Measurements from ENCODE around the gene E2F7.

E2F7 gene

GRCh38 chr12:77062846-77063461 is 2.4 kb downstream of the E2F7 start:
- no peak for DNase-seq

GRCh38 chr12:77062396-77062795 is 3.0 kb downstream of the E2F7 start:
- DNase-seq, result no peak

GRCh38 chr12:77060883-77061240 is 4.5 kb downstream of the E2F7 start:
- no peak for DNase-seq

- peak; percentile 8 to 12 for DNase-seq
These were observed 5.1 kb downstream of the E2F7 start for GRCh38 chr12:77060136-77060882.

GRCh38 chr12:77058740-77059139 is 6.6 kb downstream of the E2F7 start:
- no peak for DNase-seq

- DNase-seq, result no peak
These were observed 10.5 kb downstream of the E2F7 start for GRCh38 chr12:77054851-77055250.

GRCh38 chr12:77053259-77053658 is 12.1 kb downstream of the E2F7 start:
- DNase-seq, result no peak

GRCh38 chr12:77049767-77050353 is 15.5 kb downstream of the E2F7 start:
- DNase-seq, result peak; percentile 9 to 68

- no peak for DNase-seq
These were observed 17.8 kb downstream of the E2F7 start for GRCh38 chr12:77047341-77048109.

- no peak for DNase-seq
These were observed 18.9 kb downstream of the E2F7 start for GRCh38 chr12:77046468-77046867.

GRCh38 chr12:77045183-77045582 is 20.2 kb downstream of the E2F7 start:
- DNase-seq, result no peak

GRCh38 chr12:77044721-77045120 is 20.6 kb downstream of the E2F7 start:
- DNase-seq, result no peak

GRCh38 chr12:77042833-77043232 is 22.5 kb downstream of the E2F7 start:
- no peak for DNase-seq

- no peak for DNase-seq
These were observed 25.1 kb downstream of the E2F7 start for GRCh38 chr12:77040231-77040630.

- no peak for DNase-seq
These were observed 30.1 kb downstream of the E2F7 start for GRCh38 chr12:77035226-77035625.

- no peak for DNase-seq
These were observed 31.5 kb downstream of the E2F7 start for GRCh38 chr12:77033658-77034536.

- DNase-seq, result no peak
These were observed 33.0 kb downstream of the E2F7 start for GRCh38 chr12:77032406-77032805.

GRCh38 chr12:77031745-77032144 is 33.6 kb downstream of the E2F7 start:
- peak in 1 of 2 donors; percentile 2 for DNase-seq

GRCh38 chr12:77025782-77026314 is 39.5 kb downstream of the E2F7 start:
- DNase-seq, result no peak

- no peak for DNase-seq
These were observed 41.9 kb downstream of the E2F7 start for GRCh38 chr12:77023501-77023900.

GRCh38 chr12:77019920-77020319 is 45.4 kb downstream of the E2F7 start:
- no peak for DNase-seq

- DNase-seq, result no peak
These were observed 48.8 kb downstream of the E2F7 start for GRCh38 chr12:77016606-77017005.

Measured in CD4-positive, alpha-beta T cell treated with Interferon alpha-2 for 1 hour (primary cell).